ENCODE measurements around the gene STK38L.

GRCh38 chr12:27198036-27198435, 46.0 kb upstream of the STK38L start:
- TF ChIP-seq EZH2 (IDR thresholded peaks at IDR 0.05; ENCODE audit: insufficient read depth, poor library complexity, severe bottlenecking) (no peak), EZH2phosphoT487 (IDR thresholded peaks at IDR 0.05; ENCODE audit: insufficient read depth, low read depth) (no peak)

All from GM23248 (cell line).